GM12878 (cell line): ENCODE results near the gene FAM83D. TPM values are rescaled to one million over a fixed set of nuclear protein-coding genes. Genes with fewer than 3 reads are reported as not detected.
A peak's percentile ranks its signal among the peaks of the same experiment; 100 is the strongest.

Experiments used
- ATF7 ChIP-seq: fragments of 450-650 bp; IDR thresholded peaks from 2 replicates; pipeline ENCODE4 v1.6.1; 2016; ENCODE audit warnings: low read depth, mild to moderate bottlenecking
- BCL11A ChIP-seq: IDR thresholded peaks from 2 replicates; pipeline ENCODE4 v1.6.1; 2011; ENCODE audit warnings: low read depth, low read length
- BHLHE40 ChIP-seq, 2 experiments: fragments of 450-650 bp in 1 of 2; IDR thresholded peaks; 2 replicates each; pipeline ENCODE4 v1.6.1; 2011 to 2017; ENCODE audit warnings: low read depth in 2 of 2, borderline replicate concordance in 1 of 2, improper control_type of control experiment in 1 of 2, low read length in 1 of 2, mild to moderate bottlenecking in 1 of 2
- CBX3 ChIP-seq: fragments of 200-600 bp; sonication (generic); IDR thresholded peaks from 2 replicates; pipeline ENCODE4 v1.6.1; 2016; ENCODE audit warnings: low read depth, borderline replicate concordance
- CHD2 ChIP-seq: IDR thresholded peaks from 2 replicates; pipeline ENCODE4 v1.6.1; 2011; ENCODE audit warnings: low read depth, low read length, improper control_type of control experiment, borderline replicate concordance
- CHD4 ChIP-seq: fragments of 200-600 bp; sonication (generic); IDR thresholded peaks from 2 replicates; pipeline ENCODE4 v1.6.1; 2016; ENCODE audit warnings: mild to moderate bottlenecking
- CREB1 ChIP-seq: IDR thresholded peaks from 2 replicates; pipeline ENCODE4 v1.6.1; 2012; ENCODE audit warnings: low read depth, mild to moderate bottlenecking, inconsistent platforms
- EED ChIP-seq: sonication (generic); IDR thresholded peaks from 2 replicates; pipeline ENCODE4 v1.6.1; 2016; ENCODE audit warnings: antibody characterized with exemption, low read depth
- EP300 ChIP-seq, 2 experiments: fragments of 150-350 bp in 1 of 2; IDR thresholded peaks; 2 replicates each; pipeline ENCODE4 v1.6.1; 2011 to 2012; ENCODE audit warnings: low read depth in 2 of 2, low read length in 2 of 2, borderline replicate concordance in 1 of 2, improper control_type of control experiment in 1 of 2, inconsistent platforms in 1 of 2; ENCODE audit not compliant: control insufficient read depth in 1 of 2
- HDAC2 ChIP-seq: fragments of 200-600 bp; sonication (generic); IDR thresholded peaks from 2 replicates; pipeline ENCODE4 v1.6.1; 2017
- JUND ChIP-seq: IDR thresholded peaks from 2 replicates; pipeline ENCODE4 v1.6.1; 2012; ENCODE audit warnings: low read depth, mild to moderate bottlenecking, low read length, improper control_type of control experiment, moderate library complexity
- MYB ChIP-seq: fragments of 150-350 bp; IDR thresholded peaks from 2 replicates; pipeline ENCODE4 v1.6.1; 2014; ENCODE audit warnings: mild to moderate bottlenecking, low read depth, low read length, borderline replicate concordance
- SMAD1 ChIP-seq: fragments of 450-650 bp; IDR thresholded peaks from 2 replicates; pipeline ENCODE4 v1.6.1; 2018; ENCODE audit warnings: mild to moderate bottlenecking, low read depth; ENCODE audit not compliant: partially characterized antibody
- SRF ChIP-seq, 2 experiments: IDR thresholded peaks; 2 replicates each; pipeline ENCODE4 v1.6.1; 2011; ENCODE audit warnings: low read depth in 2 of 2, low read length in 2 of 2, mild to moderate bottlenecking in 1 of 2, moderate library complexity in 1 of 2
- polyA plus RNA-seq, 11 experiments: library from polyadenylated mRNA; depleted of rRNA in 4 of 11; unstranded in 6 of 11; stranded (reverse) in 5 of 11; fragments of >200 nt; fragmentation: Nextera tagmentation in 4 of 11; fragmentation: Illumina TruSeq in 1 of 11; extraction: Ambion mirVana in 4 of 11; extraction: Trizol in 1 of 11; gene quantifications; 1 replicate in 1 of 11; 2 replicates in 10 of 11; pipeline versions ENCODE4 v1.2.1 to v1.2.3, GENCODE V29; 2011 to 2016; ENCODE audit warnings: inconsistent platforms in 2 of 11, missing spikeins in 2 of 11, low read depth in 1 of 11
- total RNA-seq, 4 experiments: library from RNA; depleted of rRNA in 3 of 4; stranded (reverse); fragments of >200 nt in 3 of 4; fragmentation: Illumina TruSeq in 1 of 4; extraction: Trizol in 1 of 4; gene quantifications; 2 replicates each; pipeline versions ENCODE4 v1.2.1 to v1.2.3, GENCODE V29; 2013 to 2021
- TF ChIP-seq, protein P1 (sequence below): fragments of 450-650 bp; IDR thresholded peaks from 2 replicates; pipeline ENCODE4 v1.6.1; 2016; ENCODE audit warnings: mild to moderate bottlenecking, moderate library complexity, borderline replicate concordance
- TF ChIP-seq, protein P2 (sequence below): fragments of 450-650 bp; IDR thresholded peaks from 2 replicates; pipeline ENCODE4 v1.6.1; 2018; ENCODE audit warnings: mild to moderate bottlenecking, low read depth, moderate library complexity; ENCODE audit not compliant: partially characterized antibody
- TF ChIP-seq, protein P3 (sequence below): fragments of 450-650 bp; conservative IDR thresholded peaks from 2 replicates; pipeline ENCODE4 v1.6.1; 2017; ENCODE audit warnings: mild to moderate bottlenecking, moderate library complexity
- TF ChIP-seq, protein P4 (sequence below): IDR thresholded peaks from 2 replicates; pipeline ENCODE4 v1.6.1; 2011; ENCODE audit warnings: low read depth, low read length, improper control_type of control experiment, borderline replicate concordance

Gene FAM83D
- total and polyA plus RNA-seq, 10 of the 15 experiments (the other 5 are each of a cell fraction or from before 2014, with no cell fraction given) = 4.5 to 34.8 (median 19.2) TPM

DNA sequence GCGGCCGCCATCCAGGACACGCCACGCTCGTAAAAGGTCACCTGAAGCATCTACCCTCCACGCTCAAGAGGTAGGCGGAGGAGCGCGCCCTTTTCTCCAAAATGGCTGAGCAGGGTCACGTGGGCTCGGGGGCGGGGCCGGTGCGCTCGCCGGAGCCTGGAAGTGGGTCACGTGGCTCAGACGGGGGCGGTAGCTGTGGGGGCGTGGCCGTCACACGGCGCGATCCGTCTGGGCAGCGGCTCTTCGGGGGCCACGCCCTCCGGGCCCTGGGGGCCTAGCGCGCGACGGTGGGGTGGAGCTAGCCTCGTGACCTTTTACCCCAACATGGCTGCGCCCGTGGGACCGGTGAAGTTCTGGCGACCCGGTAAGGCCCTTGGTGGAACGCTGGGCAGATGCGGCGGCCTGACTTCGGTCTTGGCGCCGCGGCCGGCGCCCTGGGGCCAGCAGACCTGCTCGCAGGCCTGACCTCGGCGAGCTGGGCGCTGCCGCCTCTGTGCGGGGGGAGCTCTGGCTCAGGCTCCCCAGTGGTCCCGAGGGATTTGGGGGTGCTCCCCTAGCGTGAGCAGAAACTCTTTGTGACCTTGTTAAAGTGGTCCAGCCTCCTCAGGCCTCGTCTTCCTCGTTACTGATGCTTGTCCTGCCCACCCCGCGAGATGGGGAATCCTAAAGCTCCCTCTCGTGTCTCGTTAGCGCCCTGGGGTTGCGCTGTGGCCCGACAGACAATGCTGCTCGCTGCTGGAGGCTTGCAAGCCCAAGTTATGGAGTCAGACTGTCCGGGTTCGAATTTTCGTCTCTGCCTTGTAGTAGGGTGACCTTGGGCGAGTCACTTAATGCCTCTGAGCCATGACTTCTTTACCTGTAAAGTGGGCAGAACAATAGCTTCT, 36.1 kb downstream of the FAM83D start, which contains the start of gene DHX35 (continued):
- TF ChIP-seq EED (no peak; the same call in 1 of the 2 replicates), JUND (no peak), CHD2 (no peak; the same call in 1 of the 2 replicates), SMAD1 (no peak), CREB1 (no peak; the same call in 1 of the 2 replicates), BCL11A (no peak), EP300 (IDR thresholded peaks at IDR 0.05; ENCODE audit: borderline replicate concordance in 1 of 2, control insufficient read depth in 1 of 2, low read depth in 2 of 2, low read length in 2 of 2) (peak in 1 of 2 experiments; percentile 34; a peak in 1 of 4 replicates), HDAC2 (0 out of 2 replicates have a peak, but pooled peaks have one; percentile 71), MYB (no peak), ATF7 (no peak), SRF (IDR thresholded peaks at IDR 0.05; ENCODE audit: low read depth in 2 of 2, low read length in 2 of 2) (0 out of 4 replicates have a peak, but pooled peaks of 1 of the 2 experiments have one; percentile 4), CHD4 (no peak), BHLHE40 (IDR thresholded peaks at IDR 0.05; ENCODE audit: borderline replicate concordance in 1 of 2, low read depth in 2 of 2, low read length in 1 of 2) (peak; percentile 74 to 90), CBX3 (no peak)
- TF ChIP-seq, protein P1, sequence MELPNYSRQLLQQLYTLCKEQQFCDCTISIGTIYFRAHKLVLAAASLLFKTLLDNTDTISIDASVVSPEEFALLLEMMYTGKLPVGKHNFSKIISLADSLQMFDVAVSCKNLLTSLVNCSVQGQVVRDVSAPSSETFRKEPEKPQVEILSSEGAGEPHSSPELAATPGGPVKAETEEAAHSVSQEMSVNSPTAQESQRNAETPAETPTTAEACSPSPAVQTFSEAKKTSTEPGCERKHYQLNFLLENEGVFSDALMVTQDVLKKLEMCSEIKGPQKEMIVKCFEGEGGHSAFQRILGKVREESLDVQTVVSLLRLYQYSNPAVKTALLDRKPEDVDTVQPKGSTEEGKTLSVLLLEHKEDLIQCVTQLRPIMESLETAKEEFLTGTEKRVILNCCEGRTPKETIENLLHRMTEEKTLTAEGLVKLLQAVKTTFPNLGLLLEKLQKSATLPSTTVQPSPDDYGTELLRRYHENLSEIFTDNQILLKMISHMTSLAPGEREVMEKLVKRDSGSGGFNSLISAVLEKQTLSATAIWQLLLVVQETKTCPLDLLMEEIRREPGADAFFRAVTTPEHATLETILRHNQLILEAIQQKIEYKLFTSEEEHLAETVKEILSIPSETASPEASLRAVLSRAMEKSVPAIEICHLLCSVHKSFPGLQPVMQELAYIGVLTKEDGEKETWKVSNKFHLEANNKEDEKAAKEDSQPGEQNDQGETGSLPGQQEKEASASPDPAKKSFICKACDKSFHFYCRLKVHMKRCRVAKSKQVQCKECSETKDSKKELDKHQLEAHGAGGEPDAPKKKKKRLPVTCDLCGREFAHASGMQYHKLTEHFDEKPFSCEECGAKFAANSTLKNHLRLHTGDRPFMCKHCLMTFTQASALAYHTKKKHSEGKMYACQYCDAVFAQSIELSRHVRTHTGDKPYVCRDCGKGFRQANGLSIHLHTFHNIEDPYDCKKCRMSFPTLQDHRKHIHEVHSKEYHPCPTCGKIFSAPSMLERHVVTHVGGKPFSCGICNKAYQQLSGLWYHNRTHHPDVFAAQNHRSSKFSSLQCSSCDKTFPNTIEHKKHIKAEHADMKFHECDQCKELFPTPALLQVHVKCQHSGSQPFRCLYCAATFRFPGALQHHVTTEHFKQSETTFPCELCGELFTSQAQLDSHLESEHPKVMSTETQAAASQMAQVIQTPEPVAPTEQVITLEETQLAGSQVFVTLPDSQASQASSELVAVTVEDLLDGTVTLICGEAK = no peak
- TF ChIP-seq, protein P2, sequence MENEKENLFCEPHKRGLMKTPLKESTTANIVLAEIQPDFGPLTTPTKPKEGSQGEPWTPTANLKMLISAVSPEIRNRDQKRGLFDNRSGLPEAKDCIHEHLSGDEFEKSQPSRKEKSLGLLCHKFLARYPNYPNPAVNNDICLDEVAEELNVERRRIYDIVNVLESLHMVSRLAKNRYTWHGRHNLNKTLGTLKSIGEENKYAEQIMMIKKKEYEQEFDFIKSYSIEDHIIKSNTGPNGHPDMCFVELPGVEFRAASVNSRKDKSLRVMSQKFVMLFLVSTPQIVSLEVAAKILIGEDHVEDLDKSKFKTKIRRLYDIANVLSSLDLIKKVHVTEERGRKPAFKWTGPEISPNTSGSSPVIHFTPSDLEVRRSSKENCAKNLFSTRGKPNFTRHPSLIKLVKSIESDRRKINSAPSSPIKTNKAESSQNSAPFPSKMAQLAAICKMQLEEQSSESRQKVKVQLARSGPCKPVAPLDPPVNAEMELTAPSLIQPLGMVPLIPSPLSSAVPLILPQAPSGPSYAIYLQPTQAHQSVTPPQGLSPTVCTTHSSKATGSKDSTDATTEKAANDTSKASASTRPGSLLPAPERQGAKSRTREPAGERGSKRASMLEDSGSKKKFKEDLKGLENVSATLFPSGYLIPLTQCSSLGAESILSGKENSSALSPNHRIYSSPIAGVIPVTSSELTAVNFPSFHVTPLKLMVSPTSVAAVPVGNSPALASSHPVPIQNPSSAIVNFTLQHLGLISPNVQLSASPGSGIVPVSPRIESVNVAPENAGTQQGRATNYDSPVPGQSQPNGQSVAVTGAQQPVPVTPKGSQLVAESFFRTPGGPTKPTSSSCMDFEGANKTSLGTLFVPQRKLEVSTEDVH = no peak
- TF ChIP-seq, protein P3, sequence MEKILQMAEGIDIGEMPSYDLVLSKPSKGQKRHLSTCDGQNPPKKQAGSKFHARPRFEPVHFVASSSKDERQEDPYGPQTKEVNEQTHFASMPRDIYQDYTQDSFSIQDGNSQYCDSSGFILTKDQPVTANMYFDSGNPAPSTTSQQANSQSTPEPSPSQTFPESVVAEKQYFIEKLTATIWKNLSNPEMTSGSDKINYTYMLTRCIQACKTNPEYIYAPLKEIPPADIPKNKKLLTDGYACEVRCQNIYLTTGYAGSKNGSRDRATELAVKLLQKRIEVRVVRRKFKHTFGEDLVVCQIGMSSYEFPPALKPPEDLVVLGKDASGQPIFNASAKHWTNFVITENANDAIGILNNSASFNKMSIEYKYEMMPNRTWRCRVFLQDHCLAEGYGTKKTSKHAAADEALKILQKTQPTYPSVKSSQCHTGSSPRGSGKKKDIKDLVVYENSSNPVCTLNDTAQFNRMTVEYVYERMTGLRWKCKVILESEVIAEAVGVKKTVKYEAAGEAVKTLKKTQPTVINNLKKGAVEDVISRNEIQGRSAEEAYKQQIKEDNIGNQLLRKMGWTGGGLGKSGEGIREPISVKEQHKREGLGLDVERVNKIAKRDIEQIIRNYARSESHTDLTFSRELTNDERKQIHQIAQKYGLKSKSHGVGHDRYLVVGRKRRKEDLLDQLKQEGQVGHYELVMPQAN = peak; percentile 86
- TF ChIP-seq, protein P4, sequence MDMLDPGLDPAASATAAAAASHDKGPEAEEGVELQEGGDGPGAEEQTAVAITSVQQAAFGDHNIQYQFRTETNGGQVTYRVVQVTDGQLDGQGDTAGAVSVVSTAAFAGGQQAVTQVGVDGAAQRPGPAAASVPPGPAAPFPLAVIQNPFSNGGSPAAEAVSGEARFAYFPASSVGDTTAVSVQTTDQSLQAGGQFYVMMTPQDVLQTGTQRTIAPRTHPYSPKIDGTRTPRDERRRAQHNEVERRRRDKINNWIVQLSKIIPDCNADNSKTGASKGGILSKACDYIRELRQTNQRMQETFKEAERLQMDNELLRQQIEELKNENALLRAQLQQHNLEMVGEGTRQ = peak; percentile 98
